ENCODE data around the gene MINDY4B.

The MINDY4B gene

GRCh38 chr3:150905339-150905738 is at the start of gene MINDY4B:
MINDY4B (minus strand) TSS chr3:150905439; CDS start chr3:150905439, 0 bp downstream.
- no peak for DNase-seq (ENCODE audit: low spot score)

- no peak for DNase-seq (ENCODE audit: low spot score)
Observed at GRCh38 chr3:150951923-150952322, 46.7 kb upstream of the MINDY4B start.

- DNase-seq (ENCODE audit: low spot score), result no peak
Observed at GRCh38 chr3:150945226-150946032, 40.2 kb upstream of the MINDY4B start.

- no peak for DNase-seq (ENCODE audit: low spot score)
Observed at GRCh38 chr3:150942221-150942620, 37.0 kb upstream of the MINDY4B start.

GRCh38 chr3:150936693-150937092 is 31.5 kb upstream of the MINDY4B start:
- DNase-seq (ENCODE audit: low spot score), result no peak

GRCh38 chr3:150933473-150933995 is 28.3 kb upstream of the MINDY4B start:
- DNase-seq (ENCODE audit: low spot score), result no peak

- no peak for DNase-seq (ENCODE audit: low spot score)
Observed at GRCh38 chr3:150931745-150932144, 26.5 kb upstream of the MINDY4B start.

GRCh38 chr3:150930839-150931238 is 25.6 kb upstream of the MINDY4B start:
- DNase-seq (ENCODE audit: low spot score), result no peak

- DNase-seq (ENCODE audit: low spot score), result no peak
Observed at GRCh38 chr3:150928234-150928633, 23.0 kb upstream of the MINDY4B start.

GRCh38 chr3:150926328-150926727 is 21.1 kb upstream of the MINDY4B start:
- no peak for DNase-seq (ENCODE audit: low spot score)

GRCh38 chr3:150925751-150926201 is 20.5 kb upstream of the MINDY4B start:
- DNase-seq (ENCODE audit: low spot score), result no peak

- no peak for DNase-seq (ENCODE audit: low spot score)
Observed at GRCh38 chr3:150922611-150923010, 17.4 kb upstream of the MINDY4B start.

- DNase-seq (ENCODE audit: low spot score), result no peak
Observed at GRCh38 chr3:150921209-150921608, 16.0 kb upstream of the MINDY4B start.

GRCh38 chr3:150920236-150920635 is 15.0 kb upstream of the MINDY4B start:
- no peak for DNase-seq (ENCODE audit: low spot score)

- DNase-seq (ENCODE audit: low spot score), result no peak
Observed at GRCh38 chr3:150917951-150918350, 12.7 kb upstream of the MINDY4B start.

GRCh38 chr3:150913133-150913922 is 8.1 kb upstream of the MINDY4B start:
- no peak for DNase-seq (ENCODE audit: low spot score)

- no peak for DNase-seq (ENCODE audit: low spot score)
Observed at GRCh38 chr3:150912501-150912900, 7.3 kb upstream of the MINDY4B start.

GRCh38 chr3:150911771-150912170 is 6.5 kb upstream of the MINDY4B start:
- DNase-seq (ENCODE audit: low spot score), result no peak

- DNase-seq (ENCODE audit: low spot score), result no peak
Observed at GRCh38 chr3:150906461-150906860, 1.2 kb upstream of the MINDY4B start.

GRCh38 chr3:150905746-150906145 is 507 bp upstream of the MINDY4B start:
- no peak for DNase-seq (ENCODE audit: low spot score)

- DNase-seq (ENCODE audit: low spot score), result no peak
Observed at GRCh38 chr3:150902988-150903387, 2.3 kb downstream of the MINDY4B start.

GRCh38 chr3:150901793-150902192 is 3.4 kb downstream of the MINDY4B start:
- DNase-seq (ENCODE audit: low spot score), result no peak

GRCh38 chr3:150899141-150899540 is 6.1 kb downstream of the MINDY4B start:
- no peak for DNase-seq (ENCODE audit: low spot score)
